ENCODE measurements around the gene LASP1NB.

DNA sequence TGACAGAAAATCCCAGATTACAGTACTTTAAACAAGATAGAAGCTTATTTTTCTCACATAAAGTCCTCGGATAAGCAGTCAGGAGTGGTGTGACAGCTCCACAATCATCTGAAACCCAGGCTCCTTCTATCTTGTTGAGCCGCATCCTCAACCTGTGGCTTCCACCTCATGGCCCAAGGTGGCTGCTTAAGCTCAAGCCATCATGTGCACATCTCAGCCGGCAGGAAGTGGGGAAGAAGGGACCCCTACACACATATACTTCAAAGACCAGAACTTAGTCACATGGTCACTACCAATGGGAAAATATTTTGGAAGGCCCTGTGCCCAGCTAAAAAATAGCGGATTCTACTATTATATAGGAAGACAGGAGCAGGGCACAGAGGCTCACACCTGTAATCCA, 52.8 kb downstream of the LASP1NB start:
- TF ChIP-seq, protein P1, sequence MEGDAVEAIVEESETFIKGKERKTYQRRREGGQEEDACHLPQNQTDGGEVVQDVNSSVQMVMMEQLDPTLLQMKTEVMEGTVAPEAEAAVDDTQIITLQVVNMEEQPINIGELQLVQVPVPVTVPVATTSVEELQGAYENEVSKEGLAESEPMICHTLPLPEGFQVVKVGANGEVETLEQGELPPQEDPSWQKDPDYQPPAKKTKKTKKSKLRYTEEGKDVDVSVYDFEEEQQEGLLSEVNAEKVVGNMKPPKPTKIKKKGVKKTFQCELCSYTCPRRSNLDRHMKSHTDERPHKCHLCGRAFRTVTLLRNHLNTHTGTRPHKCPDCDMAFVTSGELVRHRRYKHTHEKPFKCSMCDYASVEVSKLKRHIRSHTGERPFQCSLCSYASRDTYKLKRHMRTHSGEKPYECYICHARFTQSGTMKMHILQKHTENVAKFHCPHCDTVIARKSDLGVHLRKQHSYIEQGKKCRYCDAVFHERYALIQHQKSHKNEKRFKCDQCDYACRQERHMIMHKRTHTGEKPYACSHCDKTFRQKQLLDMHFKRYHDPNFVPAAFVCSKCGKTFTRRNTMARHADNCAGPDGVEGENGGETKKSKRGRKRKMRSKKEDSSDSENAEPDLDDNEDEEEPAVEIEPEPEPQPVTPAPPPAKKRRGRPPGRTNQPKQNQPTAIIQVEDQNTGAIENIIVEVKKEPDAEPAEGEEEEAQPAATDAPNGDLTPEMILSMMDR (conservative IDR thresholded peaks at IDR 0.05; ENCODE audit: low read length) = no peak
- no peak for TF ChIP-seq EZH2phosphoT487 (IDR thresholded peaks at IDR 0.05; ENCODE audit: borderline replicate concordance, low read depth, low read length)
